ENCODE data around the gene FNIP1.

DNA sequence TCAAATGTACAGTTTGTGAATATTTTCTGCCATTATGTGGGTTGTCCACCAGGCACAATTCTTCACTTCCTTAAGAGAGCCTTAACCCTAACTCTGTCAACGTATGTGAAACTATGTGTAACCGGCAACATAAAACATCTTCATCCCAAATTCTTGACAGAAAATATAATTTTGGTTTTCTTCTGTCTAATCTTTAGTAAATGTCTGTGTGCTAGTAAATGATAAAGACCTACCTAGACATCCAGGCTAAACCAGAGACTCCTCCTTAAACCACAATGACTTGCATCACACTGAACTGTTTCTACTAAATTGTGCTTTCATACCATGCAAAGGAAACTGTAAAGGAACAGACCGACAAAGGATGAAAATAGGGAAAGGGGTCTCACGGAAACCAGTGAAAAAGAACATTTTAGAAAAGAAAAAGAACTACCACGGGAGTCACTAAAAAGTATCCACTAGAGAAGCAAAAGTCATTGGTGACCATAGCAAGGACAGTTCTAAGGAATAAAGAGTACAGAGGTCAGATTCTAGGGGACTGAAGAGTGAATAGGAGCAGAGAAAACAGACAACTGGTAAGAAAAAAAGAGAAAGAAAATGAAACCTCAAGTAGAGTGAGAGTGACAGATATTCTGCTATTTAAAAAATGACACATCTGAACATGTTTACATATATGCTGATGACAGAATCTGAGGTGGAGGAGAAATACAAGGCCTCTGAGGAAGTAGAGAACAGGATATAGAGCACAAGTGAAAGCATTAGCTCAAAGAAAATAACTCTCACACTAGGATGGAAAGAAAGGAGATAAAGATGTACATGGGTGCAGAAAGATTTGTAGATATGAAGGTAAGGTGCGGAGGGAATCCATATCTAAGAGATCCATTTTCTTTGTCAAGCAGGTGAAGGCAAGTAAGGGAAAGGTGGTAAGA lies 49.4 kb downstream of the FNIP1 start:
- TF ChIP-seq, protein P1, sequence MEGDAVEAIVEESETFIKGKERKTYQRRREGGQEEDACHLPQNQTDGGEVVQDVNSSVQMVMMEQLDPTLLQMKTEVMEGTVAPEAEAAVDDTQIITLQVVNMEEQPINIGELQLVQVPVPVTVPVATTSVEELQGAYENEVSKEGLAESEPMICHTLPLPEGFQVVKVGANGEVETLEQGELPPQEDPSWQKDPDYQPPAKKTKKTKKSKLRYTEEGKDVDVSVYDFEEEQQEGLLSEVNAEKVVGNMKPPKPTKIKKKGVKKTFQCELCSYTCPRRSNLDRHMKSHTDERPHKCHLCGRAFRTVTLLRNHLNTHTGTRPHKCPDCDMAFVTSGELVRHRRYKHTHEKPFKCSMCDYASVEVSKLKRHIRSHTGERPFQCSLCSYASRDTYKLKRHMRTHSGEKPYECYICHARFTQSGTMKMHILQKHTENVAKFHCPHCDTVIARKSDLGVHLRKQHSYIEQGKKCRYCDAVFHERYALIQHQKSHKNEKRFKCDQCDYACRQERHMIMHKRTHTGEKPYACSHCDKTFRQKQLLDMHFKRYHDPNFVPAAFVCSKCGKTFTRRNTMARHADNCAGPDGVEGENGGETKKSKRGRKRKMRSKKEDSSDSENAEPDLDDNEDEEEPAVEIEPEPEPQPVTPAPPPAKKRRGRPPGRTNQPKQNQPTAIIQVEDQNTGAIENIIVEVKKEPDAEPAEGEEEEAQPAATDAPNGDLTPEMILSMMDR (IDR thresholded peaks at IDR 0.05), result no peak
- TF ChIP-seq POLR2AphosphoS5 (IDR thresholded peaks at IDR 0.05) (no peak), POLR2A (IDR thresholded peaks at IDR 0.05) (no peak), EP300 (IDR thresholded peaks at IDR 0.05) (no peak)

All from stomach (tissue), 4 donors.